ENCODE results near the gene GUCY1A2.

GUCY1A2 gene

DNA sequence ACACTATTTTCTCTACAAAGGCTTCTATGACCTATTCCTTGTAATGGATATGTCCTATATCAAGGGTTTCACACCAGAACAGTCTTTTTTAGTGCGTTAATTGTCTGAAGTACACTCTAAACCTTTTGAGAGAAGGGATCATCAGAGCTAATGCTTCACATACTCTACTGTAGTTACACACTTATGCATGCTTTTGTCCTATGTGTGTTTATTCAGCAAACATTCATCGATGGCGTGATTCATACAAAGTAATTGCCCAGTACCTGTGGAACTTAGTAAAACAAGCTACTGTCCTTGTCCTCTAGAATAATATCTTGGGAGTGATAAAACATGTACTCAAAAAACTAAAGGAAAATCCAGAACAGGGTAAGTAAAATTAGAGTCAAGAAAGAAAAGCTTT, 139.2 kb downstream of the GUCY1A2 start:
- no peak for DNase-seq (ENCODE audit: low spot score)
- TF ChIP-seq, protein P1, sequence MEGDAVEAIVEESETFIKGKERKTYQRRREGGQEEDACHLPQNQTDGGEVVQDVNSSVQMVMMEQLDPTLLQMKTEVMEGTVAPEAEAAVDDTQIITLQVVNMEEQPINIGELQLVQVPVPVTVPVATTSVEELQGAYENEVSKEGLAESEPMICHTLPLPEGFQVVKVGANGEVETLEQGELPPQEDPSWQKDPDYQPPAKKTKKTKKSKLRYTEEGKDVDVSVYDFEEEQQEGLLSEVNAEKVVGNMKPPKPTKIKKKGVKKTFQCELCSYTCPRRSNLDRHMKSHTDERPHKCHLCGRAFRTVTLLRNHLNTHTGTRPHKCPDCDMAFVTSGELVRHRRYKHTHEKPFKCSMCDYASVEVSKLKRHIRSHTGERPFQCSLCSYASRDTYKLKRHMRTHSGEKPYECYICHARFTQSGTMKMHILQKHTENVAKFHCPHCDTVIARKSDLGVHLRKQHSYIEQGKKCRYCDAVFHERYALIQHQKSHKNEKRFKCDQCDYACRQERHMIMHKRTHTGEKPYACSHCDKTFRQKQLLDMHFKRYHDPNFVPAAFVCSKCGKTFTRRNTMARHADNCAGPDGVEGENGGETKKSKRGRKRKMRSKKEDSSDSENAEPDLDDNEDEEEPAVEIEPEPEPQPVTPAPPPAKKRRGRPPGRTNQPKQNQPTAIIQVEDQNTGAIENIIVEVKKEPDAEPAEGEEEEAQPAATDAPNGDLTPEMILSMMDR (IDR thresholded peaks at IDR 0.05): no peak
- no peak overlapping the region for H3K4me3 ChIP-seq

DNA sequence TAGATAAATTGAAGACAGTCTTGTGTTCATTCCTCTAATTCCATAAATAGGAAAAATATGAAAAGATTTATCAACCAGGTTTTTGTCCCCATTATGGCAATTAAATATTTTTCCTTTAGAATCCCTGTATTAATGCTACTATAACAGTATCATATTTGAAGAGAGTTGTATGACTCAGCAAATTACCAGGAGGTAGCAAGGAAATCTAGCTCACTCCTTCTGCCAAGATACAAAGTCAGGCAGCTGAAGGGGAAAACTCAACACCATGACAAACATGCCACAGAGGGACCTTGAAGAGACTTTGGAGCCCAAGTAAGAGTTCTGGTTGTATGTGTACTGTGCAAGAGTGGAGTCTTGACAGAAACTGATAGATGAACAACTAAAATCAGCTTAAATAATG, 143.3 kb downstream of the GUCY1A2 start:
- H3K4me3 ChIP-seq: no peak overlapping the region
- DNase-seq (ENCODE audit: low spot score): no peak
- H3K27ac ChIP-seq: no peak overlapping the region
- TF ChIP-seq, protein P1 (IDR thresholded peaks at IDR 0.05): no peak

More for the DNA sequence above, 139.2 kb downstream of the GUCY1A2 start:
- no peak overlapping the region for H3K27ac ChIP-seq

DNA sequence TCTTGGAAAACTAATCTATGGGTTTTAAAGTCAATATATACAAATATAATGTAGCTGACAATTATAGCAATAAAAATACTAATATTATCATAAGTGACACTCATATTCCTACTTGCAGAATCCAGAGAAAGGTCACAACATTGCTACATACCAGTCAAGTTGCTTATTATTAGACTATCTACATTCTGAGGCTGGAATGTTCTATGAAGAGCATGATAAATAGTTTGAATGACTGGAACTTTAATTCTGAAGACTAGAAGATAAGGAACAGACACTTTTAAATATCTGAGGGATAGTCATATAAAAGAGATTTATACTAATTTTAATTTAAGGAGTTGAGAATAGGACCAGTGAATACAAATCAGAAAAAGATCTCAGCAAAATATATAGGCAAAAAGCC, 146.0 kb downstream of the GUCY1A2 start:
- TF ChIP-seq, protein P1 (IDR thresholded peaks at IDR 0.05): no peak

DNA sequence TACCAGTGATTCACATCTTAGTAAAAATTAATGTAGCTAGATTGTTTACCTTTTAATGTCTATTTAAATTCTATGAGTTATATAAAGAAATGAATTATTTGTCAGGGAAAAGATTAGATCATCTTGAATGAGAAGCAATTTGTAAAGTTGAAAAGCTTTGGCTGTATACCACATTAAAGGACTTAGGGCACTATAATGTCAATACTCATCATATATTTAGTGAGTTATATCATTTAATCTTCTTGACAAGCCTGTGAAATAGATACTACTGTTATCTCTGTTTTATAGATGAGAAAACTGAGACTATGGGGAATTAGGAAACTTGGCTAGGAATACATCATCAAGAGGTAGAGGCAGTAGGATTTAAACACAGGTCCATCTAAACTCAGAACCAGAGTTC, 160.1 kb downstream of the GUCY1A2 start:
- DNase-seq (ENCODE audit: low spot score): no peak
- H3K27ac ChIP-seq: no peak overlapping the region
- H3K4me3 ChIP-seq: no peak overlapping the region
- TF ChIP-seq, protein P1 (IDR thresholded peaks at IDR 0.05): no peak

More for the DNA sequence above, 146.0 kb downstream of the GUCY1A2 start:
- Histone ChIP-seq H3K4me3 (no peak overlapping the region), H3K27ac (no peak overlapping the region)
- no peak for DNase-seq (ENCODE audit: low spot score)

DNA sequence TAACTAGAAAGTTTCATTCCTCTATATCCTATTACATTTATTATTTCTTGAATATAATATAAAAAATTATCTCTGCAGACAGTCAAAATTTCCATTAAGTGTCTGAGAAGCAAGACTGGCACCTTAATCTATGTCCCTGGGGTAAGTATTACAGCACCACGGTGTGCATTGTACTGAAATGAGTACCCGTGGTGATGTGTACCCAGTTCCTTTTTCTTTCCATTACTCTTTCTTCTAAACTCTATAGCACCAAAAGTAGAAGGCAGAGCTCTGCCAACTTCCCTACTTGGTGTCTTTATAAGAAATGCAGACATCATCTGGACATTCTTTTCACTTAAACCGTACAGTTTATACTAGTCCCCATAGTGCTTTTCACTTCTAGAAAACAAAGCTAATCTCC, 161.7 kb downstream of the GUCY1A2 start:
- H3K4me3 ChIP-seq: no peak overlapping the region
- no peak overlapping the region for H3K27ac ChIP-seq
- TF ChIP-seq, protein P1 (IDR thresholded peaks at IDR 0.05): no peak
- DNase-seq (ENCODE audit: low spot score): no peak

DNA sequence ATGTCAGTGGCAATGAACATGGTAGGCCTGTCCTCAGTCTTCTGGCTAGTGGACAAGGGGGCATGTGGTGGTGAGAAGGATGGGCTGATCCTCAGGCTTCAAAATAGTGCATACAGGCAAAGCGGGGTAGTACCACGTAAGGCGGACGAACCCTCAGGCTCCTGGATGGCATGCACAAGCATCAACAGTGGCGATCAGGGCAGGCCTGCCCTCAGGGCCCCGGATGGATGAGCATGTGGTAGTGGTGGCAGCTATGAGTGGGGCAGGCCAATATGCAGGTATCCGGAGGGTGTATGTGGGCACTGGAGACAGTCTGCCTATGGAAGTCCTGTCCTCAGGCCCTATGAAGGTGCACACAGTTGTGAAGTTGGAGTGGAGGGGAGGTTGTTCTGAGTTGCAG, 163.8 kb downstream of the GUCY1A2 start:
- TF ChIP-seq, protein P1 (IDR thresholded peaks at IDR 0.05): no peak
- H3K27ac ChIP-seq: no peak overlapping the region
- no peak overlapping the region for H3K4me3 ChIP-seq
- no peak for DNase-seq (ENCODE audit: low spot score)

DNA sequence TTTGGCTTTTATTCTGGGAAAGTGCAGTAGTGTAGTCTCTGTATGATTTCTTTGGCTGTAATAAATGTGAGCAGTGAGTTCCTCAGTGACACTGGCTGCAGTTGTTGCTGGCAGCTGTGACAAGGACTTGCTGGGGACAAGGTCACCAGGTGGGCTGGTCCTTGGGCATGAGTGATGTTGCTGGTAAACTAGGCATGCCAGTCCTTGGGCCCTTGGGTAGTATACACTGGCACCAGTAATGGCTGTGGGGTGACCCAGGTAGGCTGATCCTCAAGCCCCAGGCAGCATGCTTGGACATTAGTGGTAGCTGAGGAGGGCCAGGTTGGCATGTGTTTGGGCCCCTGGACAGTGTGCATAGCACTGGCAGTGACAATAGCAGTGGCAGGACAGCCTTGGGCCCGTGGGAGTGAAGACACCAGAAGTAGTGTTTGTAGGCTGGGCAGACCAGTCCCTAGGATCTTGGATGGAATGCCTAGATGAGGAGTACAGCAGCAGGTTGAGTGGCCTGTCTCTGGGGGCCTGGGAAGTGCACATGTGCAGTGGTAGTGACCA, 164.3 kb downstream of the GUCY1A2 start:
- TF ChIP-seq, protein P1 (IDR thresholded peaks at IDR 0.05): no peak
- no peak overlapping the region for H3K4me3 ChIP-seq
- DNase-seq (ENCODE audit: low spot score): no peak
- no peak overlapping the region for H3K27ac ChIP-seq
